Pons (tissue), 1 donor: ENCODE data around the gene DIAPH3.

Experiments
- DNase-seq: peaks from one replicate; pipeline ENCODE4 v3.0.0-alpha.2; 2016; ENCODE audit warnings: low spot score

Gene DIAPH3

DNA sequence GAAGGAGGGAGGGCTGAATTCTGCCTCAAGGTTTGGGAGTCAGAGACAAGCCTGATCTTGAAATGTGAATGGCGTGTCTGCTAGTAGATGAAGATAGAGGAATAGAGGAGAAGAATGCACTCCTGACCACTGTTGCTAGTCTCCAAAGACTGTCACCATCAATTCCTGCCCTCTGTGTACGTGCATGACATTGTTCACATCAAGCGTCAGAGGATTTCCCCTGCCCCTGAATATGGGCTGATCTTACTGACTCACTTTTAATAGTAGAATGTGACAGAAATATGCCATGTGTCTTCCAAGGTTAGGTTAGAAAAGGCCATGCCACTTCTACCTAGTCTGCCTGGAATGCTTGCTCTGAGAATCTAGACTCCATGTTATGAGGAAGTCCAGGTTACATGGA, 538.6 kb downstream of the DIAPH3 start:
- no peak for DNase-seq

DNA sequence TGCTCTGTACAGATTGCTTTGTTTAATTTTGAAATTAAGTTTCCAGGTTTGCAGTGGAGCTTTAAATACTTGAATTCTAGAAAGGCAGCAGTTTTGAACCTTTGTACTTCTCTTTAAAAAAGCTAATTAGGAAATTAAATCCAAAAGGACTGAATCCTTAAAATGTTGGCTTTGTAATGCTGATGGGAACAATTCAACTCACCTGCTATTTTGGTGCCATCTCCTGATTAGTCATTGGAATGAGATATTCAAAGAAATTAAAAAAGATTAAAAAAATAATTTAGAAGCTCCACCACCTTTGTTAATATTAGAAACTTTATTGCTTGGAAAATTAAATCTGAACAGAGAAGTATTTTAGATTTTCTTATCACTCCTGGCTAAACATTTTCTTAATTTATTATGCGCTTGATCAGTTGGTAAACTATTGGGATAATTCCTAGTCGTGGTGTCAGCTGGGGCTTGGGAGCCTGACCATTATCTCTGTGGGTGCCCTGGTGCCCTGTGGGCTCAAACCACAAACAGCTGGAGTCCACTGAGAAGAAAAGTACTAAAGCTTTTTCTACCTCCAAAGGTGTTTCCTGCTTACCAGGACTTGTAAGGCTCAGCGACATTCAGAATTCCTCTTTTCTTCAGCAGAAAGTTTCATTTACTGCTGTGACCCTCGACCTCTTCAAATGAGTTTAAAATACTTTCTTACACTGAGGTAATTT, 540.4 kb downstream of the DIAPH3 start:
- DNase-seq: no peak

DNA sequence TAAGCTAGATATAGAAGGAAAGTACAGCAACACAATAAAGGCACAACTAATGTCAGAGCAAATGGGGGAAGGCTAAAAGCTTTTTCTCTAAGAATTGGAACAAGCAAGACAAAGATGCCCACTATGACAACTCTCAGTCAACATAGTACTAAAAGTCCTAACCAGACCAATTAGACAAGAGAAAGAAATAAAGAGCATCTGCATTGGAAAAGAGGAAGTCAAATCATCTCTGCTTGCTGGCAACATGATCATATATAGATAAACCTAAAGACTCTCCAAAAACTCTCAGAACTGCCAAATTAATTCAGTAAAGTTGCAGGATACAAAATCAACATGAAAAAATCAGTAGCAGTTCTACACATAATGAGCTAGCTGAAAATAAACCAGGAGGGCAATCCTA, 542.0 kb downstream of the DIAPH3 start:
- no peak for DNase-seq
